GM19395 (cell line): ENCODE data around the gene PTTG1IP.
"Not testable (repeated sequence)": the region's sequence is repeated elsewhere in the genome, so short reads cannot be mapped to it uniquely, and the experiment has no call there.

Experiments used
- ATAC-seq: cut with Tn5 transposase; IDR thresholded peaks from one replicate; pipeline ENCODE4 v1.9.1; 2021; ENCODE audit warnings: mild to moderate bottlenecking, moderate library complexity; ENCODE audit not compliant: unreplicated experiment

Gene PTTG1IP

GRCh38 chr21:44883250-44883649, 9.8 kb upstream of the PTTG1IP start:
- no peak for ATAC-seq

GRCh38 chr21:44881198-44881872, 7.8 kb upstream of the PTTG1IP start:
- ATAC-seq: no peak

- ATAC-seq: no peak
These were observed 7.1 kb upstream of the PTTG1IP start for GRCh38 chr21:44880405-44881197.

GRCh38 chr21:44879238-44879637, 5.7 kb upstream of the PTTG1IP start:
- not testable (repeated sequence) for ATAC-seq

- no peak for ATAC-seq
These were observed 4.8 kb upstream of the PTTG1IP start for GRCh38 chr21:44878053-44878982.

GRCh38 chr21:44876849-44877575, 3.5 kb upstream of the PTTG1IP start:
- no peak for ATAC-seq

- no peak for ATAC-seq
These were observed 1.8 kb upstream of the PTTG1IP start for GRCh38 chr21:44875316-44875700.

GRCh38 chr21:44874497-44875315, 1.2 kb upstream of the PTTG1IP start:
- no peak for ATAC-seq

GRCh38 chr21:44874240-44874496, 678 bp upstream of the PTTG1IP start:
- no peak for ATAC-seq

GRCh38 chr21:44872649-44873355, 688 bp downstream of the PTTG1IP start:
- ATAC-seq: no peak

GRCh38 chr21:44872323-44872648, 1.2 kb downstream of the PTTG1IP start:
- ATAC-seq: no peak

- no peak for ATAC-seq
These were observed 1.8 kb downstream of the PTTG1IP start for GRCh38 chr21:44871576-44872269.

GRCh38 chr21:44870748-44871495, 2.6 kb downstream of the PTTG1IP start:
- ATAC-seq: no peak

- no peak for ATAC-seq
These were observed 3.4 kb downstream of the PTTG1IP start for GRCh38 chr21:44869781-44870747.

- no peak for ATAC-seq
These were observed 4.8 kb downstream of the PTTG1IP start for GRCh38 chr21:44868707-44869106.

- ATAC-seq: no peak
These were observed 5.3 kb downstream of the PTTG1IP start for GRCh38 chr21:44867999-44868700.

GRCh38 chr21:44867464-44867863, 6.0 kb downstream of the PTTG1IP start:
- ATAC-seq: no peak
